IPS-20b (cell line): ENCODE results near the gene EREG.
"Not testable (repeated sequence)": the region's sequence is repeated elsewhere in the genome, so short reads cannot be mapped to it uniquely, and the experiment has no call there.

Experiments used
- H3K27ac ChIP-seq: one replicate; pipeline ENCODE4 v1.5.1; 2013; ENCODE audit warnings: low read length
- H3K27me3 ChIP-seq: 2 replicates; pipeline ENCODE4 v1.6.1; 2013; ENCODE audit warnings: mild to moderate bottlenecking, low read length, inconsistent platforms; ENCODE audit not compliant: insufficient read depth
- H3K36me3 ChIP-seq: 2 replicates; pipeline ENCODE4 v1.6.1; 2013; ENCODE audit warnings: low read depth, mild to moderate bottlenecking, inconsistent platforms, low read length, moderate library complexity; ENCODE audit not compliant: insufficient read depth
- H3K4me1 ChIP-seq: 2 replicates; pipeline ENCODE4 v1.6.1; 2013; ENCODE audit warnings: mild to moderate bottlenecking, control low read depth, inconsistent platforms, low read length, moderate library complexity; ENCODE audit not compliant: insufficient read depth
- H3K4me3 ChIP-seq: 2 replicates; pipeline ENCODE4 v1.5.1; 2013; ENCODE audit warnings: mild to moderate bottlenecking, low read length, inconsistent platforms
- H3K9ac ChIP-seq: 2 replicates; pipeline ENCODE4 v1.6.1; 2013; ENCODE audit warnings: low read depth, mild to moderate bottlenecking, inconsistent platforms, low read length, moderate library complexity
- H3K9me3 ChIP-seq: 2 replicates; pipeline ENCODE4 v1.6.1; 2013; ENCODE audit warnings: mild to moderate bottlenecking, low read depth, low read length, inconsistent platforms; ENCODE audit not compliant: insufficient read depth

Gene EREG

DNA sequence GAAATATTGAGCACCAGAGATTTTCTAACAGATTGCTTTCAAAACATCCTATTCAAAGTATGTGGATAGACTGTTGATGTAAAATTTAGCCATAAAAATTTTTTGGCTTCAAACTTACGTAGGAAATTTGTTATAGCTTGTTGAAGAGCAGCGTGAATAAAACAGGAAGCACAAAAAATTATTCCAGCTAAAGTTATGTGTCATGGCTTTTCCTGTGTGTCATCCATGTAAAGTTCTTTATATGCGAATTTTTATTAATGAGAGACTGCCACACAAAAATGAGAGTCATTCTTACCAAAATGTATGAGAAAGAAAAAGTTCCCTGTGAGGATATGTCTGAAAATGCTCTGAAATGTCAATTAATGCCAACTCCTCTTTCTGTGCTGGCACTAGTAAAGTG, 37.2 kb upstream of the EREG start:
- Histone ChIP-seq H3K4me1 (peaks cover 9% of the 10 kb centered on the region; the same call in 1 of the 2 replicates), H3K36me3 (no peaks in the 10 kb centered on the region), H3K27me3 (no peaks in the 10 kb centered on the region), H3K9ac (no peak overlapping the region), H3K4me3 (no peak overlapping the region), H3K9me3 (no peaks in the 10 kb centered on the region), H3K27ac (no peak overlapping the region)

DNA sequence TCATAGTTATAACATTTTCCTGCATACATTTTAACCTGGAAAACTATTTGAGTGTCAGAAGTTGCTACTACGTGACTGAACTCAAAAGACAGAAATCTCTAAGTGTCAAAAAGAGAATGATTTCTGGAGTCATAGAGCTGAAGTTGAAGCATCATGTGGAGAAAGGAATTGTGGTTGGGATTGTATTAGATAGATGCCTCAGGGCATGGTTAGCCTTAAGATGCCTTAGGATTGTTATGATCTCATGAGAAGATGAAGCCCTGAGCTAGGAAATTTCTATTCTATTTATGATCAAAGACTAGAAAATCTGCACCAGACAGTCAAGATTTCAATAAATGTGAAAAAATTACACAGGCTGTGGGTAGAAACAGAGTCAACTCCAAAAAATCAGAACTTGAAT, 36.4 kb upstream of the EREG start:
- H3K27me3 ChIP-seq, result no peaks in the 10 kb centered on the region
- H3K27ac ChIP-seq, result no peak overlapping the region
- no peaks in the 10 kb centered on the region for H3K9me3 ChIP-seq
- H3K4me1 ChIP-seq, result peaks cover 7% of the 10 kb centered on the region; the same call in 1 of the 2 replicates
- no peaks in the 10 kb centered on the region for H3K36me3 ChIP-seq
- H3K4me3 ChIP-seq, result no peak overlapping the region
- no peak overlapping the region for H3K9ac ChIP-seq

DNA sequence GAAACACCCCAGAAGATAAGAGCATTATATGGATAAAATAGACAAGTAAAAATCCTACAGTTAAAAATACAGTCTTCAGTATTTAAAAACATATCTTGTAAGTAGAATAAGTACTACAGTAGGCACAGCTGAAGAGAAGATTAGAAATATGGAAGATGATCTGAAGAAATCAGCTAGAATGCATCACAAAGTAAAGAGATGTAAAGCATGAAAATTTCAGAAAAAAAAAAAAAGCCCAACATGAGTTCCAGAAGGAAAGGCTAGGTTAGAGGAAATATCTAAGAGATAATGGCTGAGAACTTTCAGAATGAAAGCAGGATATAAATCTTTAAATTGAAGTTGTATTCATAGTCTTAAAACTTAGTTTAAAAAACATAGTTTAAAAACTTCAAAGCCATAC, 35.6 kb upstream of the EREG start:
- Histone ChIP-seq H3K27me3 (no peaks in the 10 kb centered on the region), H3K4me3 (no peak overlapping the region), H3K9ac (no peak overlapping the region), H3K9me3 (no peaks in the 10 kb centered on the region), H3K4me1 (no peaks in the 10 kb centered on the region; the same call in 1 of the 2 replicates), H3K36me3 (no peaks in the 10 kb centered on the region), H3K27ac (no peak overlapping the region)

DNA sequence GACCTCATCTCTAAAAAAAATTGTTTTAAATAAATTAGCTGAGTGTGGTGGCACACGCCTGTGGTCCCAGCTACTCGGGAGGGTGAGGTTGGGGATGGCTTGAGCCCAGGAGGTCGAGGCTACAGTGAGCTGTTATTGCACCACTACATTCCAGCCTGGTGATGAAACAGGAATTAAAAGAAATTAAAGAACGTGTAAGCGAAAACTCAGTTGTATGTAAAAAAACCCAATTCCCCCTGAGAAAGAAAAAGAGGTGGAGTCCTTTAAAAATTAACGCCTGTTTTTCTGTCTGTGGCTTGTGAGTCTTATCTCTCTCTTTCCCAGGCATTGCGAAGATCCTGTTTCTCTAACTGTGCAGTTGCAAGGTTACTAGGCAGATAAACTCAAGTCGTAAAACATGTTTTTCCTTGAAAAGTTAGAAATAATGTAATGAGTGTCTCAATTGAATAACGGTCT, 34.6 kb upstream of the EREG start:
- no peak overlapping the region for H3K9ac ChIP-seq
- no peaks in the 10 kb centered on the region for H3K9me3 ChIP-seq
- no peaks in the 10 kb centered on the region for H3K36me3 ChIP-seq
- H3K27me3 ChIP-seq, result no peaks in the 10 kb centered on the region
- no peaks in the 10 kb centered on the region; the same call in 1 of the 2 replicates for H3K4me1 ChIP-seq
- no peak overlapping the region for H3K27ac ChIP-seq
- no peak overlapping the region for H3K4me3 ChIP-seq

DNA sequence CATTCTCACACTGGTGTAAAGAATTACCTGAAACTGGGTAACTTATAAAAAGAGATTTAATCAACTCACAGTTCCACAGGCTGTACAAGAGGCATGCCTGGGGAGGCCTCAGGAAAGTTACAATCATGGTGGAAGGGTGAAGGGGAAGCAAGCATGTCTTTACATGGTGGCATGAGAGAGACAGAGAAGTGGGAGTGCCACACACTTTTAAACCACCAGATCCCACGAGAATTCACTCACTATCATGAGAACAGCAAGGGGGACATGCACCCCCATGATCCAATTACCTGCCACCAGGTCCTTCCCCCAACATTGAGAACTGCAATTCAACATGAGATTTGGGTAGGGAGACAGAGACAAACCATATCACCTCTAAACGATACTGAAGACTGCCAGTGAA, 33.7 kb upstream of the EREG start:
- Histone ChIP-seq H3K9ac (no peak overlapping the region), H3K4me1 (no peaks in the 10 kb centered on the region; the same call in 1 of the 2 replicates), H3K27me3 (no peaks in the 10 kb centered on the region), H3K36me3 (no peaks in the 10 kb centered on the region), H3K9me3 (no peaks in the 10 kb centered on the region), H3K27ac (no peak overlapping the region), H3K4me3 (no peak overlapping the region)

DNA sequence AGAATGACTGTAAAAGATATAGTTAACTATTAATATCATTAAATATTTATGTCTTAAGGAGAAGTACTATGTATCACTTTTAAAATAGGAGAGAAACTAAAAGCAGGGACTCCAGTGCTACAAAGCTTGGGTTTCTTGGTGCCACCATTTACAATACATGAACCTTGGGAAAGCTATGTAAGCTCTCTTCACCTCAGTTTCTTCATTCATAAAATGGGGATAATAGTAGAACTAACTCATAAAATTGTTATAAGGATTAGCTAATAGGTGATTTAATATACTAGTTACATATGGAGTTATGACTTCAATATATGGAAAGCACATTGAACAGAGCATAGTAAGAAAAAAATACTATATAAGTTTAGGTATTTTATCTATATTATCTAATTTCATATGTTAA, 33.0 kb upstream of the EREG start:
- no peak overlapping the region for H3K9ac ChIP-seq
- no peak overlapping the region for H3K27ac ChIP-seq
- no peak overlapping the region for H3K4me3 ChIP-seq
- no peaks in the 10 kb centered on the region for H3K9me3 ChIP-seq
- no peaks in the 10 kb centered on the region for H3K36me3 ChIP-seq
- no peaks in the 10 kb centered on the region; the same call in 1 of the 2 replicates for H3K4me1 ChIP-seq
- no peaks in the 10 kb centered on the region for H3K27me3 ChIP-seq

DNA sequence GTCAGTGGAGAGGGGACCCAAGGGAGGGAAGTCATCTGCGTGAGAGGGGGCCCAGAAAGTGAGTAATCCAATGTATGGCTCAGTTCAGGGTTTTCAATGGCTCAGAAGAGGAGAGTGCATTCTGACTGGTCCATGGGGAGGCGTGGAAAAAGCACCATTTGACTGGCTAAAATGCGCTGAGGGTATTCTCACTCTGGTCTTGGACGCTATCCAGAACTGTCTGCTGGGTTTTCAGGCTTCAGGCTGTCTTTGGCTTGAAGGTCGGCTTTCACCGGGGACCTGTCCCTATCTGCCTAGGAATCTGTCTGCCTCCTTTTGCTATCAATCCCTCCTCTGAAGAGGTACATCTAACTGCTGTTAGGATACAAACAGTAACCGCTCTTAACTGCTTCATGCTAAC, 30.3 kb upstream of the EREG start:
- Histone ChIP-seq H3K4me1 (no peaks in the 10 kb centered on the region; the same call in 1 of the 2 replicates), H3K9ac (no peak overlapping the region), H3K27me3 (no peaks in the 10 kb centered on the region), H3K9me3 (no peaks in the 10 kb centered on the region), H3K4me3 (no peak overlapping the region), H3K27ac (no peak overlapping the region), H3K36me3 (no peaks in the 10 kb centered on the region)

DNA sequence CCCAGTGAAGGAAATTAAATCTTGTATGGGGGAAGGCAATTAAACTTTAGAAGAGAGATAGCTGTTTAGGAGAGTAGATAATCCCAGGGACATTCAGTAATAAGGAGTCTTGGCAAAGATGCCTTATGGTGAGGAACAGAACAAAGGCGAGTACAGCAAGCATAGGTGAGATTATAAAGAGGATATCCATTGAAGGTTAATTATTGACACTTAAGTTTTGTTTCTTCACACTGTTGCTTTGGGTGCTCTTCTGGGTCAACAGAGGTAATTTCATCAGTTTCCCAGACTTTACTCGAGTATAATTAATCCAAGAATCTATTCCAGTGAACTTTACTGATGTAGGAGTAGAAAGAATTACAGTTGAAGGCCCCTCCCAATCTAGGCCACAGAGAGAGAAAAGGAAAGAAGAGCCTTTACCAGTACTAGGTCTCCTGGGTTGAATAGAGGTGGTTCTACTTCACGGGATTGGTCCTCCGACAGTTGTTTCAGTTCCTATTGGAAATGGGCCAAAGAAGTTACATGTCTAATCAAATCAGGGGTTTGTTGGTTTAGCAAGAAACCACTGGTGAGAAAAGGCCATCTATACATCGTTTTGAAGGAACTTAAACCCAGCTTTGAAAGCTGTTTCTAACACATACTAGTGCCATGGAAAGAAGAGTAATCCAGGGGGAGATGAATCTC, 29.5 kb upstream of the EREG start:
- no peak overlapping the region for H3K4me3 ChIP-seq
- H3K4me1 ChIP-seq, result no peaks in the 10 kb centered on the region; the same call in 1 of the 2 replicates
- H3K27ac ChIP-seq, result no peak overlapping the region
- no peaks in the 10 kb centered on the region for H3K9me3 ChIP-seq
- H3K36me3 ChIP-seq, result no peaks in the 10 kb centered on the region
- no peaks in the 10 kb centered on the region for H3K27me3 ChIP-seq
- no peak overlapping the region for H3K9ac ChIP-seq

DNA sequence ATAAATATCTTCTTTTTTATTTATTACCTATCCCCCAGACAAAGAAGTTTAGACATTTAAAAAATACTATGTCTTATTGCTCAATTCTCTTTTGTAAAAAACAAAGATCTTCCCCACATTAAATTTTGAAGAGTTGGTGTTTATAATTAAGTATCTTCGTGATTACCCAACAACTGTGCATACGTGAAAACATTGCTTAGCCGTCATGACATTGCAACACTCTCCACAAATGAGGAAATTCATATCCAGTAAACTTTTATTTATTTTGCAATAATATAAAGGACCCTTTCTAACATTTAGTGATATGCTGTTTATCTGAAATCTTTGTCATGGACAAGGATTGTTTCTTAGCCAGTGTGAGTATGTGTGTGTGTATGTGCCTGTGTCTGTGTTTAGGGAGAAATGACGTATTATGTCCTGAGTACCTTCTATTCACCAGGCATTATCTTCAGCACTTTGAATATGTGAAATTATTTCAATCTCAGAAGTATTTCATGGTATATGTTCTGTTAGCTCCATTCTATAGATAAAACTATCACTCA, 26.1 kb upstream of the EREG start:
- no peak overlapping the region for H3K27ac ChIP-seq
- H3K27me3 ChIP-seq, result no peaks in the 10 kb centered on the region

DNA sequence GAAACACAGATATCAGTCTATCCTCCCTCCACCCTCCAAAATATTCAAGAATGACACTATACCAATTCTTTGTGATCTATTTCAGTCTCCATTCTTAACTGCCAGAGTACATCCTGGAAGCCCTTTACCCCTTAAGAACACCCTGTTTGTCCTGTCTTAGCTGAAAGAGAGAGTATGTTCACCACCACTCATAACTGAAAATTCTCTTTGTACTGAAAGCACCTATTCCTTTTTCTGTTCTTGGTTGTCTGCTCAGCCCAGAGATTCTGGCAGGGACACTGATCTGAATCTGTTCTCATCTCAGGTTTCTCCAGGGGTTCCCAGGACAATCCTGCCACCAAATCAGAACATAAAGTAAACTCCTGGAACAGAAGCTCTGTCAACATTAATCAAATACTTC, 25.4 kb upstream of the EREG start:
- Histone ChIP-seq H3K36me3 (no peaks in the 10 kb centered on the region), H3K9me3 (peaks cover 15% of the 10 kb centered on the region), H3K27me3 (no peaks in the 10 kb centered on the region), H3K4me1 (no peaks in the 10 kb centered on the region), H3K27ac (no peak overlapping the region), H3K4me3 (no peak overlapping the region), H3K9ac (no peak overlapping the region)

More for the DNA sequence above, 26.1 kb upstream of the EREG start:
- Histone ChIP-seq H3K36me3 (no peaks in the 10 kb centered on the region), H3K9ac (no peak overlapping the region), H3K4me1 (no peaks in the 10 kb centered on the region), H3K9me3 (peaks cover 8% of the 10 kb centered on the region), H3K4me3 (no peak overlapping the region)

DNA sequence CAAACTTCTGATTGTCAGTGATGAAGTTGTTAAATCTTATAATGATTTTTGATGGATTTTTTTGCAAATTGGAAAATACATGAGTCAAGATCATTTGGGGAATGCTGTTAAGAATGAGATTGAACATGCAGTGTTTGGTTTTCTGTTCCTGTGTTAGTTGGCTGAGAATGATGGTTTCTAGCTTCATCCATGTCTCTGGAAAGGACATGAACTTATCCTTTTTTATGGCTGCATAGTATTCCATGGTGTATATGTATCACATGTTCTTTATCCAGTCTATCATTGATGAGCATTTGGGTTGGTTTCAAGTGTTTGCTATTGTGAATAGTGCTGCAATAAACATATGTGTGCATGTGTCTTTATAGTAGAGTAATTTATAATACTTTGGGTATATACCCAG, 24.5 kb upstream of the EREG start:
- not testable (repeated sequence) for H3K9ac ChIP-seq, H3K4me1 ChIP-seq, H3K36me3 ChIP-seq, H3K4me3 ChIP-seq, H3K27ac ChIP-seq, H3K27me3 ChIP-seq
- peaks cover 17% of the 10 kb centered on the region for H3K9me3 ChIP-seq

DNA sequence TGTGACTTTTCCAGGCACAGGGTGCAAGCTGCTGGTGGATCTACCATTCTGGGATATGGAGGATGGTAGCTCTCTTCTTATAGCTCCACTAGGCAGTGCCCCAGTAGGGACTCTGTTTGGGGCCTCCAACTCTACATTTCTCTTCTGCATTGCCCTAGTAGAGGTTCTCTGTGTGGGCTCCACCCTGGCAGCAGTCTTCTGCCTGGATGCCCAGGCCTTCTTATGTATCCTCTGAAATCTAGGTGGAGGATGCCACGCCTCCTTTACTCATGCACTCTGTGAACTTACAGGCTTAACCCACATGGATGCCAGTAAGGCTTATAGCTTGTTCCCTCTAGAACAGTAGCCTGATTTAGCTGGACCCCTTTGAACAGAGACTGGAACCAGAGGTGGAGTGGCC, 20.9 kb upstream of the EREG start:
- Histone ChIP-seq H3K9ac (no peak overlapping the region), H3K9me3 (peaks cover 17% of the 10 kb centered on the region), H3K27ac (no peak overlapping the region), H3K4me1 (no peaks in the 10 kb centered on the region), H3K36me3 (no peaks in the 10 kb centered on the region), H3K27me3 (no peaks in the 10 kb centered on the region), H3K4me3 (no peak overlapping the region)
